Cardiac fibroblast (primary cell): ENCODE data around the gene ADARB2.

ENCODE experiments used
- DNase-seq, 2 donors: peaks; one replicate each; pipeline versions ENCODE4 v3.0.0 to v3.0.0-alpha.2; 2010; ENCODE audit warnings: low read depth in 2 of 2
- H3K4me3 ChIP-seq, 2 donors: replicated peaks in 1 of 2; 1 replicate in 1 of 2; 2 replicates in 1 of 2; pipeline ENCODE4 v1.5.1; 2011; ENCODE audit warnings: low read depth in 2 of 2, low read length in 2 of 2, mild to moderate bottlenecking in 2 of 2, moderate library complexity in 1 of 2
- TF ChIP-seq, protein P1 (sequence below): IDR thresholded peaks from one replicate; pipeline ENCODE4 v1.5.1; 2011; ENCODE audit warnings: low read depth, mild to moderate bottlenecking, low read length, inconsistent platforms

The ADARB2 gene

DNA sequence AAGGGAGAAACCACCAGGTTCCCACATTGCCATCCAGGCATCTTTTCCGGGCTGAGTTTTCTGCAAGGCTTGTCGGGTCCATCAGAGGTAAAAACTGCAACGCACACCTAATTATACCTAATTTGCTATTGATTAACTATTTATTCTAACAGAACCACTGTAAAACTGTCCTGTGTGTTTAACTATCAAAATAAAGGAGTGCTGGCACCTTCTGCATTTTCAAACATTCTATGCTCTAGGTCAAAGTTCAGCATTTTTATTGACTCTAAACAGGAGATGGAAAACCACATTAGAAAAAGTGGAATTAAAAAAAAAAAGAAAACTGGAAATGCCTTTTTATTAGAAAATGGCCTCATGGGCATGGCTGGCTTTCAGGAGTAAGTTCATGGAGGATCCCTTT, 82.0 kb downstream of the ADARB2 start:
- no peak for DNase-seq
- TF ChIP-seq, protein P1, sequence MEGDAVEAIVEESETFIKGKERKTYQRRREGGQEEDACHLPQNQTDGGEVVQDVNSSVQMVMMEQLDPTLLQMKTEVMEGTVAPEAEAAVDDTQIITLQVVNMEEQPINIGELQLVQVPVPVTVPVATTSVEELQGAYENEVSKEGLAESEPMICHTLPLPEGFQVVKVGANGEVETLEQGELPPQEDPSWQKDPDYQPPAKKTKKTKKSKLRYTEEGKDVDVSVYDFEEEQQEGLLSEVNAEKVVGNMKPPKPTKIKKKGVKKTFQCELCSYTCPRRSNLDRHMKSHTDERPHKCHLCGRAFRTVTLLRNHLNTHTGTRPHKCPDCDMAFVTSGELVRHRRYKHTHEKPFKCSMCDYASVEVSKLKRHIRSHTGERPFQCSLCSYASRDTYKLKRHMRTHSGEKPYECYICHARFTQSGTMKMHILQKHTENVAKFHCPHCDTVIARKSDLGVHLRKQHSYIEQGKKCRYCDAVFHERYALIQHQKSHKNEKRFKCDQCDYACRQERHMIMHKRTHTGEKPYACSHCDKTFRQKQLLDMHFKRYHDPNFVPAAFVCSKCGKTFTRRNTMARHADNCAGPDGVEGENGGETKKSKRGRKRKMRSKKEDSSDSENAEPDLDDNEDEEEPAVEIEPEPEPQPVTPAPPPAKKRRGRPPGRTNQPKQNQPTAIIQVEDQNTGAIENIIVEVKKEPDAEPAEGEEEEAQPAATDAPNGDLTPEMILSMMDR: no peak
- H3K4me3 ChIP-seq: no peak overlapping the region

DNA sequence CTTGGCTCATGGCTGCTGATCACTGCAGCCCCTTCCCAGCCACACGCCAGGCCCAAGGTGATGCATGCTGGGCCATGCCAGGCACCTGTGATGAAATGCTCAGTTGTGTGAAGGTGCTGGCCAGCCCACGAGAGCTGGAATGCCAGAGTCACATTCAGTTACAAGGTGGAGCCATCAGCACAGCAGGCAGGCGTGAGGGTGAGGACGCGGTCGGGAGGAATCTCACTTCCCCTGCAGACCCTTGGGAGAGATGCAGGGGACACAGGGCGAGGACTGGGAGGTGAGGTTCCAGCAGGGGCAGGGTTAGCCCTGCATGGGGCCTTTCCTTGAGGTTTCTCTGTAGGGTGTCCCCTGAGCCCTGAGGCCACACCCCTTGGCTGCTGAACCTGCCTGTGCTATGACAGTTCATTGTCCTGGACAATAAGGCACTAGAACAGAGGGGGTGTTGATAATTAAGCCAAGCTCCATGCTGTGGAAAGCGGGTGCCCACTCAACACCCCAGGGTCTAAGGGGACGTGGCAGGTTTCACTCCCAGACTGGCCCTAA, 82.4 kb downstream of the ADARB2 start:
- H3K4me3 ChIP-seq: no peak overlapping the region
- TF ChIP-seq, protein P1: no peak
- DNase-seq: no peak

DNA sequence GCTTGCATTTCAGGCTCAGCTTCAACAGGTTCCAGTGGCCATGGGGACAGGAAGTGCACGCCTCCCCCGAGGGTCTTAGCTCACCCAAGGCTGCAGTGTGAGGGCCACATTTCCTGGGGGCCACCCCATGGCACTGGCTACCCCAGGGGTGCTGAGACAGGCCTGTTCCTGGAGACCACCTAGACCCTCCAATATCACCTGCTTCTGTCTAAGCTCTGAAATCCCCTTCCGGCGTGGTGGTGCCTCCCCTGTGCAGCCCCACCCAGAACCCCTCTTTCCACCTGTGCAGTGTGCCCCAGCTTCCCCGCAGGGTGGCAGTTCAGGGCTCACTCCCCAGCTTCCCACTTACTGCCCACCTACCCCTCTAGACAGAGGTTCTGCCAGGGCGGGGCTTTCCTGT, 83.1 kb downstream of the ADARB2 start:
- TF ChIP-seq, protein P1: no peak
- no peak overlapping the region for H3K4me3 ChIP-seq
- DNase-seq: no peak

DNA sequence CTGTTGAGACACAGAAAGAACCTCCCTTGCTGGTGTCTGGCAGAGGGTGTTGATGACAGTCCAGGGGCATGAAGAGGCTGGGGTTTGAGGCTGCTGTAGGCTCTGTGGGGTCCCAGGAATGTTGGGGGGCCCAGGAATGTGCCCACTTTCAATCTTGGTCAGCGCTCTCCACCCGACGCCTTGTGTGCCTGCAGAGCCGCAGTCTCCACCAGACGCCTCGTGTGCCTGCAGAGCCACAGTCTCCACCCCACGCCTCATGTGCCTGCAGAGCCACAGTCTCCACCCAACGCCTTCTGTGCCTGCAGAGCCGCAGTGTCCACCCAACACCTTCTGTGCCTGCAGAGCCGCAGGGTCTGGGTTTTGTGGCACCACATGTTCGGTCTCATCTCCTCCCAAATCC, 84.0 kb downstream of the ADARB2 start:
- H3K4me3 ChIP-seq: no peak overlapping the region
- TF ChIP-seq, protein P1: no peak
- DNase-seq: no peak

DNA sequence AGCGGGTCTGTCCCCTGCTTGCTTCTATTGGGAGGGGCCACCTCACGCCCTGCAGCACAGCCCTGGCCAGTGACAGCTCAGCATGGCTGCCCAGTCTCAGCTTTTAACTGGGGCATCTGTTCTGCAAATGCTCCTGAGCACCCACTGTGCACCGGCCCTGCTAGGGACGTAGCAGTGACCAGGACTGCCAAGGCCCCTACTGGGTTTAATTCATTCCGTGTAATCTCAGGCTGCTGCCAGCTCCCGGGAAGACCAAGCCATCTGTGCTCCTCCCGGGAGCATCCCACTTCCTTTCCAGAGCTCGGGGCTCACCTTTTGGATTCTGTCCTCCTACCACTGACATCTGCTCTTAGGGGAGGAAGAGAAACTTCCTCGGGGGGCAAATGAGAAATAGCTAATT, 85.2 kb downstream of the ADARB2 start:
- H3K4me3 ChIP-seq: no peak overlapping the region
- TF ChIP-seq, protein P1: no peak
- DNase-seq: no peak

- no peak for DNase-seq
- no peak overlapping the region for H3K4me3 ChIP-seq
- TF ChIP-seq, protein P1: no peak
Measured at GRCh38 chr10:1651270-1651966, 85.9 kb downstream of the ADARB2 start.
